Measurements from ENCODE around the gene PCDH18. TPM values are rescaled to one million over a fixed set of nuclear protein-coding genes. Genes with fewer than 3 reads are reported as not detected.
A peak's percentile ranks its signal among the peaks of the same experiment; 100 is the strongest.

PCDH18 gene
- total RNA-seq, 4 donors from 2014 or later = 10.6 to 27.1 (median 20.8) TPM

GRCh38 chr4:137476345-137476744 is 55.9 kb downstream of the PCDH18 start:
- intact Hi-C loops (cut with DNase I; ENCODE audit: low total_unique reads) (no loop called here), in situ Hi-C loops (cut with MboI; ENCODE audit: low pct_ligation_motif_present in 1 of 4, low pct_unique_long_range_greater_than_20kb in 1 of 4, low sequenced_read_pairs in 3 of 4) (no loop called here)
- no peaks in the 10 kb centered on the region for H3K9me3 ChIP-seq
- no peak overlapping the region for H3K4me3 ChIP-seq
- H3K27ac ChIP-seq = no peak overlapping the region
- H3K36me3 ChIP-seq = no peaks in the 10 kb centered on the region
- H3K27me3 ChIP-seq = no peaks in the 10 kb centered on the region
- H3K4me1 ChIP-seq = peaks cover 0 to 9% (median 0%) of the 10 kb centered on the region in 4 donors
- no peak for TF ChIP-seq POLR2A (IDR thresholded peaks at IDR 0.05)
- no peak for TF ChIP-seq POLR2AphosphoS5 (IDR thresholded peaks at IDR 0.05)
- no peak for TF ChIP-seq CTCF (IDR thresholded peaks at IDR 0.05)
- TF ChIP-seq EP300 (IDR thresholded peaks at IDR 0.05; ENCODE audit: low read depth) = no peak
- DNase-seq = no peak
- 71 to 84% methylated on average over 2 to 4 of the region's 4 CpGs for WGBS, 2 donors (ENCODE audit: low coverage in 1 of 2)

GRCh38 chr4:137474711-137475301 is 57.5 kb downstream of the PCDH18 start:
- intact Hi-C loops (cut with DNase I; ENCODE audit: low total_unique reads) = no loop called here
- peak overlapping the region in 2 of 4 donors; percentile 2 to 15 for H3K27ac ChIP-seq
- peaks cover 0 to 9% (median 0%) of the 10 kb centered on the region in 4 donors for H3K4me1 ChIP-seq
- in situ Hi-C loops (cut with MboI; ENCODE audit: low pct_ligation_motif_present in 1 of 4, low pct_unique_long_range_greater_than_20kb in 1 of 4, low sequenced_read_pairs in 3 of 4) = no loop called here
- no peaks in the 10 kb centered on the region for H3K27me3 ChIP-seq
- DNase-seq = no peak
- H3K36me3 ChIP-seq = no peaks in the 10 kb centered on the region
- no peaks in the 10 kb centered on the region for H3K9me3 ChIP-seq
- WGBS, 2 donors (ENCODE audit: low coverage in 1 of 2) = 11 to 23% methylated on average over 1 of the region's 1 CpG
- H3K4me3 ChIP-seq = no peak overlapping the region
- no peak for TF ChIP-seq CTCF (IDR thresholded peaks at IDR 0.05)
- TF ChIP-seq POLR2A (IDR thresholded peaks at IDR 0.05) = no peak
- TF ChIP-seq EP300 (IDR thresholded peaks at IDR 0.05; ENCODE audit: low read depth) = no peak
- TF ChIP-seq POLR2AphosphoS5 (IDR thresholded peaks at IDR 0.05) = no peak

- TF ChIP-seq POLR2A (IDR thresholded peaks at IDR 0.05) = no peak
- TF ChIP-seq CTCF (IDR thresholded peaks at IDR 0.05) = no peak
- no peak for TF ChIP-seq POLR2AphosphoS5 (IDR thresholded peaks at IDR 0.05)
- no peak for TF ChIP-seq EP300 (IDR thresholded peaks at IDR 0.05; ENCODE audit: low read depth)
- no peaks in the 10 kb centered on the region for H3K27me3 ChIP-seq
- H3K9me3 ChIP-seq = no peaks in the 10 kb centered on the region
- intact Hi-C loops (cut with DNase I; ENCODE audit: low total_unique reads) = no loop called here
- no peak for DNase-seq
- WGBS, 2 donors (ENCODE audit: low coverage in 1 of 2) = 26 to 63% methylated on average over 2 of the region's 2 CpGs
- H3K36me3 ChIP-seq = no peaks in the 10 kb centered on the region
- no peak overlapping the region for H3K4me3 ChIP-seq
- no peak overlapping the region for H3K27ac ChIP-seq
- in situ Hi-C loops (cut with MboI; ENCODE audit: low pct_ligation_motif_present in 1 of 4, low pct_unique_long_range_greater_than_20kb in 1 of 4, low sequenced_read_pairs in 3 of 4) = no loop called here
- H3K4me1 ChIP-seq = peaks cover 0 to 9% (median 0%) of the 10 kb centered on the region in 4 donors
These were observed 60.4 kb downstream of the PCDH18 start for GRCh38 chr4:137471895-137472294.

GRCh38 chr4:137471461-137471860 is 60.8 kb downstream of the PCDH18 start:
- intact Hi-C loops (cut with DNase I; ENCODE audit: low total_unique reads) = no loop called here
- no peak for TF ChIP-seq CTCF (IDR thresholded peaks at IDR 0.05)
- Histone ChIP-seq H3K27ac (no peak overlapping the region), H3K27me3 (no peaks in the 10 kb centered on the region), H3K9me3 (no peaks in the 10 kb centered on the region), H3K4me3 (no peak overlapping the region), H3K36me3 (no peaks in the 10 kb centered on the region), H3K4me1 (peaks cover 0 to 9% (median 0%) of the 10 kb centered on the region in 4 donors)
- in situ Hi-C loops (cut with MboI; ENCODE audit: low pct_ligation_motif_present in 1 of 4, low pct_unique_long_range_greater_than_20kb in 1 of 4, low sequenced_read_pairs in 3 of 4) = no loop called here
- no peak for DNase-seq
- WGBS, 2 donors (ENCODE audit: low coverage in 1 of 2) = 96% methylated on average over 1 of the region's 1 CpG; no CpG with 5 or more reads in 1 of the 2 donors

All from transverse colon (tissue), 4 donors.